GM12873 (cell line): ENCODE results near the gene LRRC8B.

Experiments
- CTCF ChIP-seq: IDR thresholded peaks from 2 replicates; pipeline ENCODE4 v1.5.1; 2012; ENCODE audit warnings: low read depth, mild to moderate bottlenecking, moderate library complexity, low read length, control low read depth; ENCODE audit not compliant: insufficient read depth; ENCODE audit errors: missing control alignments

LRRC8B gene

GRCh38 chr1:89553157-89553556 is 28.5 kb downstream of the LRRC8B start:
- no peak for TF ChIP-seq CTCF

- no peak for TF ChIP-seq CTCF
Measured at GRCh38 chr1:89555550-89555949, 30.9 kb downstream of the LRRC8B start.

GRCh38 chr1:89556726-89557444 is 32.3 kb downstream of the LRRC8B start:
- TF ChIP-seq CTCF: no peak

GRCh38 chr1:89557445-89557825 is 32.8 kb downstream of the LRRC8B start:
- no peak for TF ChIP-seq CTCF

- TF ChIP-seq CTCF: no peak
Measured at GRCh38 chr1:89557956-89558355, 33.3 kb downstream of the LRRC8B start.

- TF ChIP-seq CTCF: no peak
Measured at GRCh38 chr1:89563957-89564604, 39.5 kb downstream of the LRRC8B start.

- no peak for TF ChIP-seq CTCF
Measured at GRCh38 chr1:89565521-89565920, 40.9 kb downstream of the LRRC8B start.
